RCC 7860 (cell line): ENCODE results near the gene MALAT1.
"Not testable (repeated sequence)": the region's sequence is repeated elsewhere in the genome, so short reads cannot be mapped to it uniquely, and the experiment has no call there.

ENCODE experiments used
- DNase-seq: peaks from one replicate; pipeline ENCODE4 v3.0.0-alpha.2; 2015; ENCODE audit warnings: low spot score
- FAIRE-seq: peaks from 2 replicates; lab custom pipeline; 2012; peaks lifted over from hg19 to GRCh38; lab: Jason Lieb, UNC

Gene MALAT1

GRCh38 chr11:65516135-65516968, 17.5 kb downstream of the MALAT1 start:
- DNase-seq (no peak), FAIRE-seq (no peak)

GRCh38 chr11:65518941-65519549, 20.2 kb downstream of the MALAT1 start:
- not testable (repeated sequence) for DNase-seq, FAIRE-seq

GRCh38 chr11:65521777-65522521, 23.1 kb downstream of the MALAT1 start:
- FAIRE-seq, result peak; percentile 73
- peak; percentile 53 for DNase-seq

GRCh38 chr11:65522718-65523630, 24.1 kb downstream of the MALAT1 start:
- DNase-seq (peak; percentile 39), FAIRE-seq (peak; percentile 54)

GRCh38 chr11:65523631-65523968, 24.8 kb downstream of the MALAT1 start:
- not testable (repeated sequence) for FAIRE-seq, DNase-seq

- no peak for FAIRE-seq
- no peak for DNase-seq
These were observed 25.3 kb downstream of the MALAT1 start for GRCh38 chr11:65524014-65524740.

GRCh38 chr11:65524741-65525545, 26.1 kb downstream of the MALAT1 start, which contains the start of gene SCYL1:
Gene SCYL1 (plus strand): TSS chr11:65525083. CDS start chr11:65525154, 71 bp downstream.
- FAIRE-seq (no peak), DNase-seq (peak; percentile 37)

GRCh38 chr11:65525546-65526480, 27.0 kb downstream of the MALAT1 start:
- no peak for DNase-seq

GRCh38 chr11:65526744-65527143, 27.9 kb downstream of the MALAT1 start:
- FAIRE-seq, result no peak
- DNase-seq, result no peak

More at GRCh38 chr11:65525546-65526480, 27.0 kb downstream of the MALAT1 start:
- FAIRE-seq, result no peak

GRCh38 chr11:65528819-65529350, 30.0 kb downstream of the MALAT1 start:
- no peak for DNase-seq
- no peak for FAIRE-seq

GRCh38 chr11:65529475-65530156, 30.8 kb downstream of the MALAT1 start:
- DNase-seq, result no peak

GRCh38 chr11:65530157-65530496, 31.3 kb downstream of the MALAT1 start:
- FAIRE-seq, result no peak
- no peak for DNase-seq

More at GRCh38 chr11:65529475-65530156, 30.8 kb downstream of the MALAT1 start:
- FAIRE-seq, result no peak

GRCh38 chr11:65532388-65533064, 33.7 kb downstream of the MALAT1 start:
- no peak for FAIRE-seq

GRCh38 chr11:65535102-65535501, 36.3 kb downstream of the MALAT1 start:
- no peak for DNase-seq
- no peak for FAIRE-seq

More at GRCh38 chr11:65532388-65533064, 33.7 kb downstream of the MALAT1 start:
- DNase-seq, result no peak

- DNase-seq, result no peak
- no peak for FAIRE-seq
These were observed 37.8 kb downstream of the MALAT1 start for GRCh38 chr11:65536412-65537295.

- FAIRE-seq (no peak), DNase-seq (no peak)
These were observed 38.4 kb downstream of the MALAT1 start for GRCh38 chr11:65537296-65537597.
